Activated B cell treated with CpG ODN at 0.5 μM for 24 hours (primary cell): ENCODE data around the gene CTIF. TPM values are rescaled to one million over a fixed set of nuclear protein-coding genes. Genes with fewer than 3 reads are reported as not detected.

Experiments used
- ATAC-seq: fragments of 200-7000 bp; cut with Tn5 transposase; one replicate; pipeline ENCODE4 v1.10.0; 2021; ENCODE audit warnings: low read depth, mild to moderate bottlenecking, moderate library complexity
- CTCF ChIA-PET: fragments of 350-600 bp; sonication (Branson Sonifier 250); formaldehyde crosslinking; loops from one replicate; lab custom pipeline; 2021; ENCODE audit warnings: antibody characterized with exemption; lab: Charles Lee
- POLR2A ChIA-PET: fragments of 350-600 bp; sonication (Branson Sonifier 250); formaldehyde crosslinking; loops from one replicate; lab custom pipeline; 2021; ENCODE audit warnings: antibody characterized with exemption; lab: Charles Lee
- DNase-seq: peaks from one replicate; pipeline ENCODE4 v3.0.0; 2022
- H3K27ac Mint-ChIP-seq: one replicate; pipeline ENCODE4 v1.8.0; 2020; ENCODE audit warnings: mixed read lengths
- H3K27me3 Mint-ChIP-seq: one replicate; pipeline ENCODE4 v1.8.0; 2021; ENCODE audit warnings: mixed read lengths
- H3K36me3 Mint-ChIP-seq: one replicate; pipeline ENCODE4 v1.8.0; 2021; ENCODE audit warnings: low read depth, mixed read lengths
- H3K4me1 Mint-ChIP-seq: one replicate; pipeline ENCODE4 v1.8.0; 2021; ENCODE audit warnings: mixed read lengths
- H3K4me3 Mint-ChIP-seq: one replicate; pipeline ENCODE4 v1.8.0; 2020; ENCODE audit warnings: mild to moderate bottlenecking, mixed read lengths
- H3K9me3 Mint-ChIP-seq: one replicate; pipeline ENCODE4 v1.8.0; 2020; ENCODE audit warnings: mixed read lengths
- intact Hi-C: fragments of 100-400 bp; cut with micrococcal nuclease; formaldehyde crosslinking; loops from one replicate; pipeline ENCODE4 v1.15.1; 2024
- total RNA-seq: library from RNA; stranded (reverse); gene quantifications from 2 replicates; pipeline ENCODE4 v1.2.3, GENCODE V29; 2022
- TF ChIP-seq, protein P1 (sequence below): fragments of 200-600 bp; IDR thresholded peaks from one replicate; pipeline ENCODE4 v1.8.0; 2022; ENCODE audit warnings: antibody characterized with exemption, mild to moderate bottlenecking

CTIF gene
- total RNA-seq, 1 donor from 2014 or later: 9.3 TPM

DNA sequence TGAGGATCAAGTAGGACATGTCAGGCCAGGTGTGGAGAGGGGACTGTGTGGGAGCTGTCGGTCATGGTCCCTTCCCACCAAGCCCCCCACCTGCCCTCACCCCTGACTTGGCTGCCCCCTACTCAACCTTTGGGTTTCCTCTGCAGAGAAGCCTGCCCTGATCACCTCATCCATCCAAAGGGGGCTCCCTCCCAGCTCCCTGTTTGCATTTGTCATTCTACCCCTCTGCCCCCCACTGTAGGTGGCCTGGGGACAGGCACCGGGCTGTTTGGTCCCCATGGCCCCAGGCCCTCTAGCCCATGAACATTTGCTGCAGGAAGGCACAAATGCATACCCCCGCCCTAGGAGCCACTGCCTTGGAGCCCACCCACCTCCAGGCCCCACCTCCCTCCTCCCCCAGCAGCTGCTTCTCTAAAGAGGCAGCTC lies 296.9 kb downstream of the CTIF start:
- Mint-ChIP-seq H3K27ac (no peak overlapping the region), H3K27me3 (no peaks in the 10 kb centered on the region), H3K9me3 (no peaks in the 10 kb centered on the region), H3K36me3 (no peaks in the 10 kb centered on the region), H3K4me3 (no peak overlapping the region), H3K4me1 (peaks cover 37% of the 10 kb centered on the region)
- intact Hi-C loops: loop anchor here (2.0 kb wide), 1 partner anchor 97 kb away; no protein-coding TSS in a partner anchor
- TF ChIP-seq, protein P1, sequence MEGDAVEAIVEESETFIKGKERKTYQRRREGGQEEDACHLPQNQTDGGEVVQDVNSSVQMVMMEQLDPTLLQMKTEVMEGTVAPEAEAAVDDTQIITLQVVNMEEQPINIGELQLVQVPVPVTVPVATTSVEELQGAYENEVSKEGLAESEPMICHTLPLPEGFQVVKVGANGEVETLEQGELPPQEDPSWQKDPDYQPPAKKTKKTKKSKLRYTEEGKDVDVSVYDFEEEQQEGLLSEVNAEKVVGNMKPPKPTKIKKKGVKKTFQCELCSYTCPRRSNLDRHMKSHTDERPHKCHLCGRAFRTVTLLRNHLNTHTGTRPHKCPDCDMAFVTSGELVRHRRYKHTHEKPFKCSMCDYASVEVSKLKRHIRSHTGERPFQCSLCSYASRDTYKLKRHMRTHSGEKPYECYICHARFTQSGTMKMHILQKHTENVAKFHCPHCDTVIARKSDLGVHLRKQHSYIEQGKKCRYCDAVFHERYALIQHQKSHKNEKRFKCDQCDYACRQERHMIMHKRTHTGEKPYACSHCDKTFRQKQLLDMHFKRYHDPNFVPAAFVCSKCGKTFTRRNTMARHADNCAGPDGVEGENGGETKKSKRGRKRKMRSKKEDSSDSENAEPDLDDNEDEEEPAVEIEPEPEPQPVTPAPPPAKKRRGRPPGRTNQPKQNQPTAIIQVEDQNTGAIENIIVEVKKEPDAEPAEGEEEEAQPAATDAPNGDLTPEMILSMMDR: no peak
- DNase-seq (no peak), ATAC-seq (no peak)
- POLR2A ChIA-PET: interaction anchor here (0.9 kb wide), 1 partner anchor 35 kb away, joined by 4 read pairs; no protein-coding TSS in a partner anchor
- CTCF ChIA-PET: no interaction called here

DNA sequence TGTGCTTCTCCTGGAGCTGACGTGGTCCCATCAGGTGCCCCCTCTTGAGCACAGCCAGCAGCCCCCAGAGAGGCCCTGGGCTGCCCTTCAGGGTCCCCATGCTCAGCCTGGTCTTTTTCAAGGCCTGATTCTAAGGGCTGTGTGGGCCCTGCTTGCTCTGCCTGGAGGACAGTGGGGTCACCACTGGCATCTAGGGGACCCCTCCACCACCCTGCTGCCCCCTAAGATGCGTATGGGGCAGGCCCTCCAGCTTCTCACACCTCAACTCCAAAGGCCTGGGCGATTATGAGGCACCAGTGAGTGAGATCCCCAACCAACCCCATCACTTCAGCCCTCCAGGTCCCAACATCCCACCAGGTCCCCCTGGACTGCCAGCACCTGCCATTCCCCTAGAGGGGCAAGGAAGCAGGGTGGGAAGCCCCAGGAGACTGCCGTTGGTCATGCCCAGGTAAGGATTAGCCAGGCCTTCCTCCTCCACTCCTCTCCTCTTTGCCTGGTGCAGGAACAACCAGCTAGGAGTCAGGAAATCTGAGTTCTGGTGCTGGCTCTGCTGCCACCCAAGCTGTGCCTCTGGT lies 297.5 kb downstream of the CTIF start:
- ChIA-PET POLR2A (interaction anchor here (0.9 kb wide), 1 partner anchor 35 kb away, joined by 4 read pairs; no protein-coding TSS in a partner anchor), CTCF (no interaction called here)
- no peak for ATAC-seq
- TF ChIP-seq, protein P1: no peak
- no peaks in the 10 kb centered on the region for H3K9me3 Mint-ChIP-seq
- no peak overlapping the region for H3K4me3 Mint-ChIP-seq
- H3K36me3 Mint-ChIP-seq: no peaks in the 10 kb centered on the region
- intact Hi-C loops: no loop called here
- no peak overlapping the region for H3K27ac Mint-ChIP-seq
- H3K4me1 Mint-ChIP-seq: peaks cover 37% of the 10 kb centered on the region
- no peak for DNase-seq
- H3K27me3 Mint-ChIP-seq: no peaks in the 10 kb centered on the region

DNA sequence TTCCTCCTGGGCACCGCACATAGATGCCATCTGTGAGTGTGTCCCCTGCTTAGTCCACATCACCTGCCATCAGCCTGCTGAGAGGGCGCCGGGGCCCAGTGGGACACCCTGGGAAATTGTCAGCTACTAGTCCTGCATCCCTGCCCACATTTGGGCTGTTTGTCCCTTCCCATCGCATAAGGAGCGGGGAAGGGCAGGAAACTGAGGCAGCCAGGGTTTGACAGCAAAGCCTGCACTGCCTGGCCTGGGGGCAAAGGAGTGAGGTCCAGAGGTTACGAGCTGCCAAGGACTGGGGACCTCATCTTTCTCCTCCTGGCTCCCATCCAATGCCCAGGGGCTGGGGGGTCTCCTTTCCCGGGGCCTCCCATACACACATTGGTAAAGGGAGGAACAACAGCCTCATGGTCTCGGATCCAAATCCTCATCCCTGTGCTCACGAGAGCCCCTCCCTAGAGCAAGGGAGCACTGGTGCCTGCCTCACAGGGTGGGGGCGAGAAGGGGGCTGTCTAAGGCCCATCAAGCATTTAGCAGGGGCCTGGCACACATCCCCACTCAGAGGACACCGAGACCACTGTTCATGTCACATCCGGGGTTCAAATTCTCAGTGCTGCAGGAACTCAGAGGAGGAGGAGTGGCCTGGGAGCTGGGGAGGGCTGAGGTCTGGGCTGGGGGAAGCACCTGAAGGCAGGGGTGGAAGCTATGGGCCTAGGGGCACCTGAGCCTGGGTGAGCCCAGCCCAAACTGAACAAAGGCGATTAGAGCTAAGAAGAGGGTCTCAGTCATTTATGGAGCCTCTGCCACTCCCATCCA lies 298.2 kb downstream of the CTIF start:
- Mint-ChIP-seq H3K36me3 (no peaks in the 10 kb centered on the region), H3K9me3 (no peaks in the 10 kb centered on the region), H3K27me3 (no peaks in the 10 kb centered on the region), H3K4me3 (no peak overlapping the region), H3K4me1 (peaks cover 39% of the 10 kb centered on the region), H3K27ac (no peak overlapping the region)
- ChIA-PET POLR2A (interaction anchor here (0.9 kb wide), 1 partner anchor 36 kb away, joined by 4 read pairs; no protein-coding TSS in a partner anchor), CTCF (no interaction called here)
- TF ChIP-seq, protein P1: no peak
- DNase-seq (no peak), ATAC-seq (no peak)
- intact Hi-C loops: no loop called here

DNA sequence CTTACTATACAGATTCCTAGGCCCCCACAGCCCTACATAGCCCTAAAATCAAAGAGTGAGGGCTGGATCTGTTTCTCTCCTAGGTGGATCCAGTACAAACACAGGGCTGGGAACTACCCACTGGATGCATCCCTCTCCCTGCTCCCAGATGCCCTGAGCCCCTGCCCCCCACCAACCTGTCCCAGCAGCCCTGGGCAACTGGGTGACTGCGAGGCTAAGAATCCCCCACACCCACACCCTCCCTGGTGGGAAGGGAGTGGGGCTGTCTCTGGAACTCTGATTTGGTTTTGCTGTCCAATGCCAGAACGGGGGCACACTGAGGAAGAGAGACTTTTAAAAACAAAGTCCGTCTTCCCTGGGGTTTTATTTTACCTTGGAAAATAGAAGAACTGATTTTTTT lies 298.8 kb downstream of the CTIF start:
- POLR2A ChIA-PET: no interaction called here
- Mint-ChIP-seq H3K27ac (no peak overlapping the region), H3K36me3 (no peaks in the 10 kb centered on the region), H3K9me3 (no peaks in the 10 kb centered on the region), H3K4me1 (peaks cover 44% of the 10 kb centered on the region), H3K4me3 (no peak overlapping the region), H3K27me3 (no peaks in the 10 kb centered on the region)
- CTCF ChIA-PET: no interaction called here
- no peak for DNase-seq
- no peak for ATAC-seq
- intact Hi-C loops: no loop called here
- TF ChIP-seq, protein P1: no peak

DNA sequence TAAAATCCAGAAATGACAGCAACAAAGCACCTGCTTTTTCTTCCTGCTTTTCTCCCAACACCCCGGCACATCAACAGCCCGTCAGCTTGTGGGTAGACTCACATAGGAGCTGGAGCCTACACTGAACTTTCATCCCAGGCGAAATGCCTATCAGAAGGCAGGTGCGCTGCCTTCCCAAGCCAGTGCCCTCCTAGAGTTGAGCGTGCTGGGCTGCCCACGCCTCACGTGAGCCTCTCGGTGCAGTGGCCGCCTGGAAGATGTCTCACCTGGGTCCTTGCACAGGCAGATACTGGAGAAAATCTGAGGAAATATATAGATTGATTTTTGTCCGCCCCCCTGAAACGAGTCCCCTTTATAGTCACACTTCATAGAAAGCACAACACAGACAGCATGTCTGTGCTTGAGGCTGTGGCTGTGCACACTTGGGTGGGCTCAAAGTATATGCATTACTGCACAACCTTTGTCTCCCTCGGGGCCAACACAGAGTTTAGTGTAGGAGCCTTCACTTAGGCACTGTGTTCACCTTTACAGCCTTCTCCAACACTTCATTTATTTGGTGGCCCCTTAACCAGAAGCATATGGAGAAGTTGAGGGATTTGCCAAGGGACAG lies 299.4 kb downstream of the CTIF start:
- ChIA-PET CTCF (no interaction called here), POLR2A (no interaction called here)
- no peak for ATAC-seq
- TF ChIP-seq, protein P1: no peak
- Mint-ChIP-seq H3K36me3 (no peaks in the 10 kb centered on the region), H3K9me3 (no peaks in the 10 kb centered on the region), H3K4me3 (no peak overlapping the region), H3K27me3 (no peaks in the 10 kb centered on the region), H3K27ac (no peak overlapping the region), H3K4me1 (peaks cover 42% of the 10 kb centered on the region)
- intact Hi-C loops: no loop called here
- DNase-seq: no peak
